ENCODE data around the gene SMAP2.

GRCh38 chr1:40381268-40382107 lies 8.0 kb downstream of the SMAP2 start:
- no peak for TF ChIP-seq POLR2A (IDR thresholded peaks at IDR 0.05)
- no peak for TF ChIP-seq CTCF (IDR thresholded peaks at IDR 0.05)

Measured in body of pancreas (tissue), 4 donors.